ENCODE measurements around the gene TBC1D22A.

- TF ChIP-seq OSR1 (CRISPR knock-in tag; IDR thresholded peaks at IDR 0.05) (no peak), PATZ1 (CRISPR knock-in tag; IDR thresholded peaks at IDR 0.05; ENCODE audit: borderline replicate concordance) (no peak), ESRRG (CRISPR knock-in tag; IDR thresholded peaks at IDR 0.05) (no peak), RARB (CRISPR knock-in tag; IDR thresholded peaks at IDR 0.05) (no peak), ZFP3 (CRISPR knock-in tag; IDR thresholded peaks at IDR 0.05) (no peak), ZNF565 (CRISPR knock-in tag; conservative IDR thresholded peaks at IDR 0.05; ENCODE audit: low read depth) (no peak), SNAI2 (CRISPR knock-in tag; IDR thresholded peaks at IDR 0.05) (no peak), GLIS3 (CRISPR knock-in tag; IDR thresholded peaks at IDR 0.05) (no peak), ZFP30 (CRISPR knock-in tag; IDR thresholded peaks at IDR 0.05) (no peak), ARNTL (CRISPR knock-in tag; IDR thresholded peaks at IDR 0.05; ENCODE audit: borderline replicate concordance, low read depth) (no peak), ISL1 (CRISPR knock-in tag; IDR thresholded peaks at IDR 0.05) (no peak), ZNF70 (CRISPR knock-in tag; IDR thresholded peaks at IDR 0.05) (no peak)
Measured at GRCh38 chr22:47001288-47001687, 238.8 kb downstream of the TBC1D22A start.
